ENCODE data around the gene NCEH1.

DNA sequence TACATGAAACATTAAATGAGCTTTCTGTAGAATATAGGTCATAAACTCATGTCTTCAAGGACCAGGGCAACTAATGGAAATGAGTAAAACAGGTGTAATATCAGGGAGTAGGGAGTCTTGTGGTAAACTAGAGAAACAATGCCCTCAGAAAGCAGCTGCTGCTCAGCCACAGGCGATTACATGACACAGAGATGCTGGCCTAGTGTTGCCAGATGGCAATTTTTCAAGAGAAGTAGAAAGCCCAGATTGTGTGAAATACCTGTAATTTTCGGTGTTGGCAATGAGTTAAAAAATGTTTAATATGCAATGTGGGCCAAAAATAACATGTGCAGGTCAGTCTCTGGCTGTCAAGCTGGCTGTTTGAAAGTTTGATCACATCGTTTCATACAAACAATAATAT lies 23.4 kb downstream of the NCEH1 start:
- no peak for TF ChIP-seq RAD21 (IDR thresholded peaks at IDR 0.05; ENCODE audit: low read length)
- TF ChIP-seq, protein P1, sequence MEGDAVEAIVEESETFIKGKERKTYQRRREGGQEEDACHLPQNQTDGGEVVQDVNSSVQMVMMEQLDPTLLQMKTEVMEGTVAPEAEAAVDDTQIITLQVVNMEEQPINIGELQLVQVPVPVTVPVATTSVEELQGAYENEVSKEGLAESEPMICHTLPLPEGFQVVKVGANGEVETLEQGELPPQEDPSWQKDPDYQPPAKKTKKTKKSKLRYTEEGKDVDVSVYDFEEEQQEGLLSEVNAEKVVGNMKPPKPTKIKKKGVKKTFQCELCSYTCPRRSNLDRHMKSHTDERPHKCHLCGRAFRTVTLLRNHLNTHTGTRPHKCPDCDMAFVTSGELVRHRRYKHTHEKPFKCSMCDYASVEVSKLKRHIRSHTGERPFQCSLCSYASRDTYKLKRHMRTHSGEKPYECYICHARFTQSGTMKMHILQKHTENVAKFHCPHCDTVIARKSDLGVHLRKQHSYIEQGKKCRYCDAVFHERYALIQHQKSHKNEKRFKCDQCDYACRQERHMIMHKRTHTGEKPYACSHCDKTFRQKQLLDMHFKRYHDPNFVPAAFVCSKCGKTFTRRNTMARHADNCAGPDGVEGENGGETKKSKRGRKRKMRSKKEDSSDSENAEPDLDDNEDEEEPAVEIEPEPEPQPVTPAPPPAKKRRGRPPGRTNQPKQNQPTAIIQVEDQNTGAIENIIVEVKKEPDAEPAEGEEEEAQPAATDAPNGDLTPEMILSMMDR (conservative IDR thresholded peaks at IDR 0.05; ENCODE audit: low read depth, low read length): no peak
- TF ChIP-seq MAZ (IDR thresholded peaks at IDR 0.05; ENCODE audit: borderline replicate concordance, low read depth, low read length): no peak
- no peak for TF ChIP-seq MAFK (IDR thresholded peaks at IDR 0.05; ENCODE audit: low read depth, low read length)
- no peak for TF ChIP-seq POLR2A (IDR thresholded peaks at IDR 0.05; ENCODE audit: low read depth, low read length)
- TF ChIP-seq, protein P2, sequence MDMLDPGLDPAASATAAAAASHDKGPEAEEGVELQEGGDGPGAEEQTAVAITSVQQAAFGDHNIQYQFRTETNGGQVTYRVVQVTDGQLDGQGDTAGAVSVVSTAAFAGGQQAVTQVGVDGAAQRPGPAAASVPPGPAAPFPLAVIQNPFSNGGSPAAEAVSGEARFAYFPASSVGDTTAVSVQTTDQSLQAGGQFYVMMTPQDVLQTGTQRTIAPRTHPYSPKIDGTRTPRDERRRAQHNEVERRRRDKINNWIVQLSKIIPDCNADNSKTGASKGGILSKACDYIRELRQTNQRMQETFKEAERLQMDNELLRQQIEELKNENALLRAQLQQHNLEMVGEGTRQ (IDR thresholded peaks at IDR 0.05; ENCODE audit: low read depth, low read length): no peak
- TF ChIP-seq CEBPB (IDR thresholded peaks at IDR 0.05; ENCODE audit: low read depth, low read length): no peak
- no peak for TF ChIP-seq RCOR1 (IDR thresholded peaks at IDR 0.05; ENCODE audit: insufficient replicate concordance, low read length)
- no peak for TF ChIP-seq BHLHE40 (IDR thresholded peaks at IDR 0.05; ENCODE audit: low read depth, low read length)
- TF ChIP-seq CHD1 (IDR thresholded peaks at IDR 0.05; ENCODE audit: low read depth, low read length): no peak
- no peak for TF ChIP-seq NFE2L2 (IDR thresholded peaks at IDR 0.05; ENCODE audit: low read depth, low read length)

Data from IMR-90 (cell line).